HCT116 (cell line): ENCODE data around the gene TYMS. TPM values are rescaled to one million over a fixed set of nuclear protein-coding genes. Genes with fewer than 3 reads are reported as not detected.

Experiments used
- ATAC-seq: fragments of 200-7000 bp; cut with Tn5 transposase; 2 replicates; pipeline ENCODE4 v1.9.1; 2020; ENCODE audit warnings: mild to moderate bottlenecking, moderate library complexity
- BruUV-seq: library from RNA; stranded (reverse); fragments of 400-500 nt; replicated peaks from 2 replicates; lab custom pipeline; 2021; lab: Mats Ljungman, UMichigan
- CTCF ChIA-PET: fragments of 300-600 bp; sonication (Branson Sonifier 250); formaldehyde crosslinking; loops from one replicate; lab custom pipeline; 2021; ENCODE audit warnings: antibody characterized with exemption; lab: Charles Lee
- POLR2A ChIA-PET: fragments of 300-600, 350-600 bp; sonication (Branson Sonifier 250); formaldehyde crosslinking; loops from one replicate; lab custom pipeline; 2021; ENCODE audit warnings: antibody characterized with exemption; lab: Charles Lee
- RAD21 ChIA-PET, 2 experiments: fragments of 300-600 bp; sonication (Branson Sonifier 250); formaldehyde crosslinking; loops; one replicate each; lab custom pipeline; 2023; ENCODE audit warnings: low total read pairs in 2 of 2; ENCODE audit not compliant: uncharacterized antibody in 2 of 2, unreplicated experiment in 2 of 2, low non-redundant PET in 1 of 2; lab: Charles Lee
- DNase-seq: peaks from one replicate; pipeline ENCODE4 v3.0.0-alpha.2; 2010; ENCODE audit warnings: low read depth, low spot score
- H2AFZ ChIP-seq: fragments of 200-600 bp; shearing (Covaris generic), sonication (generic); 2 replicates; pipeline ENCODE4 v1.6.1; 2017; ENCODE audit warnings: low read depth, mixed run types, mixed read lengths, antibody characterized with exemption, low read length; ENCODE audit not compliant: poor library complexity, severe bottlenecking
- H3K27ac ChIP-seq: 2 replicates; pipeline ENCODE4 v1.5.1; 2012; ENCODE audit warnings: low read depth, low read length
- H3K27me3 ChIP-seq: fragments of 200-600 bp; sonication (generic); 2 replicates; pipeline ENCODE4 v1.6.1; 2016; ENCODE audit warnings: mixed run types, low read length, mixed read lengths; ENCODE audit not compliant: insufficient read depth
- H3K36me3 ChIP-seq, 2 experiments: fragments of 200-500 bp in 1 of 2; fragments of 200-600 bp in 1 of 2; sonication (Bioruptor generic) in 1 of 2; sonication (generic) in 1 of 2; 2 replicates each; pipeline versions ENCODE4 v1.5.1 to v1.6.1; 2014 to 2016; ENCODE audit warnings: low read length in 2 of 2, inconsistent platforms in 1 of 2, mixed read lengths in 1 of 2, mixed run types in 1 of 2; ENCODE audit not compliant: insufficient read depth in 2 of 2, control insufficient read depth in 1 of 2
- H3K4me1 ChIP-seq, 2 experiments: fragments of 200-600 bp in 1 of 2; sonication (generic) in 1 of 2; 2 replicates each; pipeline versions ENCODE4 v1.5.1 to v1.6.1; 2012 to 2017; ENCODE audit warnings: low read length in 2 of 2, inconsistent platforms in 1 of 2, mild to moderate bottlenecking in 1 of 2, mixed read lengths in 1 of 2, mixed run types in 1 of 2, moderate library complexity in 1 of 2; ENCODE audit not compliant: insufficient read depth in 2 of 2, control insufficient read depth in 1 of 2
- H3K4me2 ChIP-seq: fragments of 200-600 bp; sonication (generic); 2 replicates; pipeline ENCODE4 v1.6.1; 2017; ENCODE audit warnings: mixed run types, low read length, mixed read lengths
- H3K4me3 ChIP-seq, 2 experiments: fragments of 200-600 bp in 1 of 2; sonication (generic) in 1 of 2; replicated peaks in 1 of 2; 2 replicates each; pipeline ENCODE4 v1.5.1; 2011 to 2016; ENCODE audit warnings: low read length in 2 of 2, control low read depth in 1 of 2, low read depth in 1 of 2, mild to moderate bottlenecking in 1 of 2, mixed read lengths in 1 of 2, mixed run types in 1 of 2
- H3K79me2 ChIP-seq: fragments of 200-600 bp; sonication (generic); 2 replicates; pipeline ENCODE4 v1.6.1; 2017; ENCODE audit warnings: mild to moderate bottlenecking, mixed run types, low read length, moderate library complexity, mixed read lengths; ENCODE audit not compliant: insufficient read depth
- H3K9ac ChIP-seq: fragments of 200-600 bp; sonication (generic); 2 replicates; pipeline ENCODE4 v1.6.1; 2016; ENCODE audit warnings: low read length, mixed read lengths
- H3K9me2 ChIP-seq: fragments of 200-600 bp; sonication (generic), shearing (Covaris generic); 2 replicates; pipeline ENCODE4 v1.6.1; 2017; ENCODE audit warnings: mixed run types, mild to moderate bottlenecking, moderate library complexity; ENCODE audit not compliant: insufficient read depth
- H3K9me3 ChIP-seq, 2 experiments: fragments of 200-500 bp in 1 of 2; fragments of 200-600 bp in 1 of 2; sonication (Bioruptor generic) in 1 of 2; sonication (generic) in 1 of 2; 2 replicates each; pipeline ENCODE4 v1.6.1; 2014 to 2017; ENCODE audit warnings: low read length in 2 of 2, mixed read lengths in 2 of 2, inconsistent platforms in 1 of 2, low read depth in 1 of 2, mild to moderate bottlenecking in 1 of 2, mixed run types in 1 of 2, moderate library complexity in 1 of 2; ENCODE audit not compliant: control insufficient read depth in 1 of 2, insufficient read depth in 1 of 2
- H4K20me1 ChIP-seq: fragments of 200-600 bp; sonication (generic), shearing (Covaris generic); 2 replicates; pipeline ENCODE4 v1.6.1; 2017; ENCODE audit warnings: mixed run types, mild to moderate bottlenecking, moderate library complexity; ENCODE audit not compliant: insufficient read depth
- CEBPB ChIP-seq: IDR thresholded peaks from 2 replicates; pipeline ENCODE4 v1.6.1; 2012; ENCODE audit warnings: low read depth
- CTCF ChIP-seq, 3 experiments: fragments of 200-600 bp in 1 of 3; sonication (generic) in 1 of 3; IDR thresholded peaks in 2 of 3; conservative IDR thresholded peaks in 1 of 3; 2 replicates each; pipeline ENCODE4 v1.5.1; 2012 to 2017; ENCODE audit warnings: low read depth in 2 of 3, low read length in 2 of 3, antibody characterized with exemption in 1 of 3, borderline replicate concordance in 1 of 3, control low read depth in 1 of 3, mild to moderate bottlenecking in 1 of 3, mixed read lengths in 1 of 3, mixed run types in 1 of 3, moderate library complexity in 1 of 3; ENCODE audit not compliant: insufficient read depth in 1 of 3
- EZH2phosphoT487 ChIP-seq: fragments of 200-600 bp; IDR thresholded peaks from 2 replicates; pipeline ENCODE4 v1.6.1; 2018; ENCODE audit warnings: antibody characterized with exemption, borderline replicate concordance
- RAD21 ChIP-seq: IDR thresholded peaks from 2 replicates; pipeline ENCODE4 v1.6.1; 2012; ENCODE audit warnings: low read depth, mild to moderate bottlenecking
- REST ChIP-seq: IDR thresholded peaks from 2 replicates; pipeline ENCODE4 v1.6.1; 2012; ENCODE audit warnings: low read depth
- YY1 ChIP-seq: IDR thresholded peaks from 2 replicates; pipeline ENCODE4 v1.6.1; 2011; ENCODE audit warnings: low read length, low read depth, moderate library complexity, mild to moderate bottlenecking; ENCODE audit not compliant: insufficient replicate concordance; ENCODE audit errors: extremely low read depth
- ZFX ChIP-seq: fragments of 450-650 bp; IDR thresholded peaks from 2 replicates; pipeline ENCODE4 v1.6.1; 2017
- intact Hi-C: fragments of 100-400 bp; cut with micrococcal nuclease; formaldehyde crosslinking; loops from 2 replicates; pipeline ENCODE4 v1.10.0; 2022
- total RNA-seq: library from RNA; stranded (reverse); gene quantifications from one replicate; pipeline ENCODE4 v1.2.1, GENCODE V29; 2021; ENCODE audit not compliant: unreplicated experiment

The TYMS gene
- total RNA-seq, 1 experiment from 2014 or later: 245 TPM

- no peak overlapping the region for H3K9ac ChIP-seq
- no peaks in the 10 kb centered on the region for H3K9me3 ChIP-seq
- H3K4me3 ChIP-seq: no peak overlapping the region
- no peaks in the 10 kb centered on the region for H3K4me1 ChIP-seq
- ChIA-PET RAD21 (no interaction called here), CTCF (interaction anchor here (0.8 to 1.1 kb wide), 2 partner anchors 42 to 173 kb away, joined by 3 read pairs; no protein-coding TSS in a partner anchor), POLR2A (no interaction called here)
- no peak overlapping the region for H3K4me2 ChIP-seq
- DNase-seq: no peak
- no peak overlapping the region for H3K27ac ChIP-seq
- peak; percentile 19; the same call in 1 of the 2 replicates for TF ChIP-seq RAD21
- peak in 2 of 3 experiments; percentile 48 to 56; a peak in 4 of 6 replicates for TF ChIP-seq CTCF (IDR thresholded peaks at IDR 0.05 in 2 of 3, conservative IDR thresholded peaks at IDR 0.05 in 1 of 3; ENCODE audit: borderline replicate concordance in 1 of 3, insufficient read depth in 1 of 3, low read depth in 2 of 3, low read length in 2 of 3)
- TF ChIP-seq ZFX: no peak
- TF ChIP-seq CEBPB: no peak
- peak; percentile 59 for ATAC-seq
- H3K27me3 ChIP-seq: no peaks in the 10 kb centered on the region
- BruUV-seq: no TSS peak
- peaks cover 30 to 51% of the 10 kb centered on the region in 2 experiments for H3K36me3 ChIP-seq
- intact Hi-C loops: no loop called here
- peaks cover 18% of the 10 kb centered on the region; the same call in 1 of the 2 replicates for H4K20me1 ChIP-seq
- H2AFZ ChIP-seq: no peak overlapping the region
- H3K79me2 ChIP-seq: peaks cover 48% of the 10 kb centered on the region
- no peaks in the 10 kb centered on the region for H3K9me2 ChIP-seq
Observed at GRCh38 chr18:666177-666576, 8.7 kb downstream of the TYMS start.

- ChIA-PET CTCF (interaction anchor here (0.8 to 1.1 kb wide), 2 partner anchors 43 to 173 kb away, joined by 3 read pairs; no protein-coding TSS in a partner anchor), RAD21 (no interaction called here), POLR2A (no interaction called here)
- TF ChIP-seq YY1 (no peak), REST (no peak), EZH2phosphoT487 (no peak)
- no peak overlapping the region for H3K9ac ChIP-seq
- H2AFZ ChIP-seq: no peak overlapping the region
- no peak for DNase-seq
- intact Hi-C loops: no loop called here
- H3K4me1 ChIP-seq: no peaks in the 10 kb centered on the region
- H3K27ac ChIP-seq: no peak overlapping the region
- BruUV-seq: no TSS peak
- no peaks in the 10 kb centered on the region for H3K9me3 ChIP-seq
- no peak overlapping the region for H3K4me3 ChIP-seq
- no peak for ATAC-seq
- peaks cover 44% of the 10 kb centered on the region for H3K79me2 ChIP-seq
- H4K20me1 ChIP-seq: peaks cover 18% of the 10 kb centered on the region; the same call in 1 of the 2 replicates
- H3K36me3 ChIP-seq: peaks cover 35 to 51% of the 10 kb centered on the region in 2 experiments
- no peak overlapping the region for H3K4me2 ChIP-seq
- no peaks in the 10 kb centered on the region for H3K9me2 ChIP-seq
- no peaks in the 10 kb centered on the region for H3K27me3 ChIP-seq
Observed at GRCh38 chr18:666628-667027, 9.2 kb downstream of the TYMS start.
